HepG2 (cell line): ENCODE data around the gene SNAP29. TPM values are rescaled to one million over a fixed set of nuclear protein-coding genes. Genes with fewer than 3 reads are reported as not detected.

Experiments
- polyA plus RNA-seq, 8 experiments: library from polyadenylated mRNA; depleted of rRNA in 3 of 8; stranded (reverse) in 7 of 8; unstranded in 1 of 8; fragments of >200 nt; fragmentation: Illumina TruSeq in 4 of 8; extraction: Trizol in 4 of 8; gene quantifications; 2 replicates each; pipeline versions ENCODE4 v1.2.1 to v1.2.3, GENCODE V29; 2011 to 2016; ENCODE audit warnings: low read depth in 4 of 8, missing spikeins in 1 of 8, mixed read lengths in 1 of 8; ENCODE audit not compliant: insufficient read depth in 1 of 8
- total RNA-seq, 5 experiments: library from RNA; depleted of rRNA; stranded (reverse); fragments of >200 nt; fragmentation: Illumina TruSeq; extraction: Trizol; gene quantifications; 2 replicates each; pipeline ENCODE4 v1.2.3, GENCODE V29; 2016; ENCODE audit warnings: low read depth in 1 of 5

SNAP29 gene
- total and polyA plus RNA-seq, 2 of the 13 experiments (the other 11 are each of a cell fraction or from before 2014, with no cell fraction given): 12.3 to 30.7 TPM

Other genes starting within 250 kb of the SNAP29 start
- 55.6 and 111 TPM in 2 replicates for gene SERPIND1, start 84.9 kb upstream of the SNAP29 start, total RNA-seq (2016; rRNA removed; fragmentation: Illumina TruSeq; extraction: Trizol)
- gene SERPIND1, start 84.9 kb upstream of the SNAP29 start, polyA plus RNA-seq (2011; rRNA removed): 350 and 408 TPM in 2 replicates
- gene PI4KA, start 196 bp upstream of the SNAP29 start, total RNA-seq (2016; rRNA removed; fragmentation: Illumina TruSeq; extraction: Trizol): 27.4 and 27.8 TPM in 2 replicates
- 56.4 and 61.1 TPM in 2 replicates for gene PI4KA, start 196 bp upstream of the SNAP29 start, polyA plus RNA-seq (2011; rRNA removed)
- gene CRKL, start 58.4 kb downstream of the SNAP29 start, total RNA-seq (2016; rRNA removed; fragmentation: Illumina TruSeq; extraction: Trizol): 60.6 and 75.5 TPM in 2 replicates
- 35.0 and 37.4 TPM in 2 replicates for gene CRKL, start 58.4 kb downstream of the SNAP29 start, polyA plus RNA-seq (2011; rRNA removed)
- 11.0 and 15.3 TPM in 2 replicates for gene AIFM3, start 108.2 kb downstream of the SNAP29 start, total RNA-seq (2016; rRNA removed; fragmentation: Illumina TruSeq; extraction: Trizol)
- 9.0 and 12.0 TPM in 2 replicates for gene AIFM3, start 108.2 kb downstream of the SNAP29 start, polyA plus RNA-seq (2011; rRNA removed)
- 12.0 and 22.4 TPM in 2 replicates for gene LZTR1, start 123.3 kb downstream of the SNAP29 start, total RNA-seq (2016; rRNA removed; fragmentation: Illumina TruSeq; extraction: Trizol)
- 21.8 and 36.0 TPM in 2 replicates for gene LZTR1, start 123.3 kb downstream of the SNAP29 start, polyA plus RNA-seq (2011; rRNA removed)
- 20.4 and 25.5 TPM in 2 replicates for gene THAP7, start 143.1 kb downstream of the SNAP29 start, total RNA-seq (2016; rRNA removed; fragmentation: Illumina TruSeq; extraction: Trizol)
- 13.0 and 16.4 TPM in 2 replicates for gene THAP7, start 143.1 kb downstream of the SNAP29 start, polyA plus RNA-seq (2011; rRNA removed)
- 0.04 TPM in 1 of 2 replicates, not detected in the other for gene P2RX6, start 156.2 kb downstream of the SNAP29 start, total RNA-seq (2016; rRNA removed; fragmentation: Illumina TruSeq; extraction: Trizol)
- 0.12 and 0.20 TPM in 2 replicates for gene P2RX6, start 156.2 kb downstream of the SNAP29 start, polyA plus RNA-seq (2011; rRNA removed)
- not detected in 2 replicates for gene SLC7A4, start 173.6 kb downstream of the SNAP29 start, total RNA-seq (2016; rRNA removed; fragmentation: Illumina TruSeq; extraction: Trizol)
- gene SLC7A4, start 173.6 kb downstream of the SNAP29 start, polyA plus RNA-seq (2011; rRNA removed): not detected in 2 replicates
- gene LRRC74B, start 186.9 kb downstream of the SNAP29 start, total RNA-seq (2016; rRNA removed; fragmentation: Illumina TruSeq; extraction: Trizol): not detected in 2 replicates
- not detected in 2 replicates for gene LRRC74B, start 186.9 kb downstream of the SNAP29 start, polyA plus RNA-seq (2011; rRNA removed)